ENCODE data around the gene GPR148. TPM values are rescaled to one million over a fixed set of nuclear protein-coding genes. Genes with fewer than 3 reads are reported as not detected.

The GPR148 gene
- total RNA-seq, 1 donor from 2014 or later: not detected

DNA sequence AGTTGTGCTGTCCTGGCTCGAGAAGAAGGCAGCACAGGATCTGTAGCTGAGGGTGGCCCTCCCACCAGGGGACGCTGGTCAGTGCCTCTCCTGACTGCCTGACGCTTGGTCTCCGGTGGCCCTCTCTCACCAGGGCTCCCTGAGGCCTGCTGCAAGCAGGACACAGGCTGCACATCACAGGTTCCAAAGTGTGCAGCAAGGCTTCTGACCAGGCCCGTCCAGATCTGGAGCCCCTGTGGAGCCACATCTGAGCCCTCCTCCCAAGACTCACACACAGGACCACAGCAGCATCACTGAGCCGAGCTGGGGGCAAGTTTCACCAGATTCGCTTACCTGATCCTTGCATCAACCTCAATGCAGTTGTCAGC, 38.5 kb downstream of the GPR148 start:
- Histone ChIP-seq H3K27ac (ENCODE audit: low read depth, low read length) (no peak overlapping the region), H3K36me3 (ENCODE audit: control insufficient read depth in 3 of 3, insufficient read depth in 3 of 3, low read length in 3 of 3) (no peaks in the 10 kb centered on the region), H3K27me3 (ENCODE audit: control insufficient read depth in 3 of 3, insufficient read depth in 3 of 3, low read length in 3 of 3) (peaks cover 5 to 8% (median 6%) of the 10 kb centered on the region in 3 donors), H3K4me1 (ENCODE audit: control insufficient read depth in 3 of 3, insufficient read depth in 3 of 3, low read length in 3 of 3) (no peaks in the 10 kb centered on the region), H3K9me3 (ENCODE audit: control insufficient read depth in 3 of 3, low read length in 3 of 3) (no peaks in the 10 kb centered on the region), H3K9ac (ENCODE audit: low read depth in 1 of 3, low read length in 3 of 3) (no peak overlapping the region), H3K4me3 (ENCODE audit: low read length in 3 of 3) (no peak overlapping the region)

DNA sequence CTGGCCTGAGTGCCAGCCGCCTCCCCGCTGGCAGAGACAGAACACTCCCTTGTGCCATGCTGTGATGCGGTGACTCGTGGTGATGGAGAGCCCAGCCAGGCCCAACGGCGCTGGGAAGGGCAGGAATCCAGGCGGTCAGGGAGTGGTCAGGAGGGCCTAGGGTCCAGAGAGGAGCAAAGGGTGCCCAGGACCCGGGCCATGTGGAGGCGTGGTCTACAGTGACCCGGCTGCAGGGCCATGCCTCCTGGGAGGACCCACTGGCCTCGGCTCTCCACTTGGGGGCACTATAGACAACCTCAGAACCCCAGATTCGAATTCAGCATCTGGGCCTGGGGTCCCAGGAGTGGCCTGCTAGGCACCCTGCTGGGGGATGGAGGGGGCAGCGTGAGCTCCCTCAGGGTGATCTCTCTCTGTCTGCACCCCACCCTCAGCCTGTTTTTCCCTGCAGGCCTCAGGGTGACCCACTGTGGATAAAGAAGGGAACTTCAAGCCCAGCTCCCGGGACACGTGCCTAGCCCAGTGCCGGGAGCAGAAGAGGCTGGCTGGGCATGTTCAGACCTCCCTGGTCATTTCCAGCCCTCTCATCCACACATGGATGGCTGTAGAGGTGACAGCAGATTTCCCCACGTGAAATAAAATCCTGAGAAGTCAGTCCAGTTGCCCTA, 39.5 kb downstream of the GPR148 start:
- no peaks in the 10 kb centered on the region for H3K36me3 ChIP-seq (ENCODE audit: control insufficient read depth in 3 of 3, insufficient read depth in 3 of 3, low read length in 3 of 3)
- H3K27me3 ChIP-seq (ENCODE audit: control insufficient read depth in 3 of 3, insufficient read depth in 3 of 3, low read length in 3 of 3): peaks cover 5 to 6% (median 5%) of the 10 kb centered on the region in 3 donors
- no peaks in the 10 kb centered on the region for H3K4me1 ChIP-seq (ENCODE audit: control insufficient read depth in 3 of 3, insufficient read depth in 3 of 3, low read length in 3 of 3)
- H3K9me3 ChIP-seq (ENCODE audit: control insufficient read depth in 3 of 3, low read length in 3 of 3): no peaks in the 10 kb centered on the region
- H3K9ac ChIP-seq (ENCODE audit: low read depth in 1 of 3, low read length in 3 of 3): no peak overlapping the region
- H3K4me3 ChIP-seq (ENCODE audit: low read length in 3 of 3): no peak overlapping the region
- H3K27ac ChIP-seq (ENCODE audit: low read depth, low read length): no peak overlapping the region

DNA sequence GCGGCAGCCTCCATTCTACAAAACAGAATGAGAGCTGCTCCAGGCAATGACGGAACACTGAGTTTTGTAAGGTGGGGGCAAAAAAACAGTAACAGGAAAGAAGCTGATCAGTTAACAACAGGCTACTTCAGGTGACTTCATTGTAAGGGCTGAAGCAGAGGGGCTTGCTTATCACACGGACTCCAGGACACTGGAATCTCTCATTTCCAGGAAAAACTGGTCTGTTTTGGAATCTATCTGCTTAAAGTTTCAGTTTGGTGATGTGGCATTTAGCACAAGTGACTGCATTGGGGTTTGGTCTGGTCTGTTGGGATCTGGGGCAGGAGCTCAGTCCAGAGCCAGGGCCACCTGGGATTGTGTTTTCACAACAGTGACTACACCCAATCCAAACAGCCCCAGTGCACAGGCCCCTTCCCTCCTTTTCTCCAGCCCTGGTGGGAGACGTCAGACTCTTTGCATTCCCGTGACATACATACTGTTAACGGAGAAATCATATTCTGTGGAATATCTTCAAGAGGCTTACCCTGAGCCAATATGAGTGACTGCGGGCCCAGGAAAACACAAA, 40.6 kb downstream of the GPR148 start:
- Histone ChIP-seq H3K9ac (ENCODE audit: low read depth in 1 of 3, low read length in 3 of 3) (no peak overlapping the region), H3K27me3 (ENCODE audit: control insufficient read depth in 3 of 3, insufficient read depth in 3 of 3, low read length in 3 of 3) (peaks cover 5% of the 10 kb centered on the region in 3 donors), H3K4me1 (ENCODE audit: control insufficient read depth in 3 of 3, insufficient read depth in 3 of 3, low read length in 3 of 3) (no peaks in the 10 kb centered on the region), H3K4me3 (ENCODE audit: low read length in 3 of 3) (no peak overlapping the region), H3K36me3 (ENCODE audit: control insufficient read depth in 3 of 3, insufficient read depth in 3 of 3, low read length in 3 of 3) (no peaks in the 10 kb centered on the region), H3K9me3 (ENCODE audit: control insufficient read depth in 3 of 3, low read length in 3 of 3) (no peaks in the 10 kb centered on the region), H3K27ac (ENCODE audit: low read depth, low read length) (no peak overlapping the region)

DNA sequence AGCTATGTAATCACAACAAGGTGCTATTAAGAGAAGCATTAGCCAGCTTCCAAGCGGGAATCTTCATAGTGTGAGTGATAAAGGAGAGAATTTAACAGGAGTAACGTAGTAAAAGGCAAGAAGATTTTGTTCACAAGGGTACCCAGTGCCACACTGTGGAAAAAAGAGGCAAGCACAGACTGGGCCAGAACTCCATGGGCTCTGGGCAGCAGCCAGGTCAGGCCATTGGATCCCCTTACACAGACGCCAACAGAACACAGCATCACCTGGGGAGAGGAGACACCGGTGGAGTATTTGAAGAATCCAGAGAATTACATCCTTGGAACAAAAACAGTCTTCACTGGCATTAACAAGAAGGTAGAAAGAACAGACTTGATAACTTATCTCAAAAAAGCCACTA, 47.7 kb downstream of the GPR148 start:
- Histone ChIP-seq H3K9me3 (ENCODE audit: control insufficient read depth in 3 of 3, low read length in 3 of 3) (no peaks in the 10 kb centered on the region), H3K4me3 (ENCODE audit: low read length in 3 of 3) (no peak overlapping the region), H3K4me1 (ENCODE audit: control insufficient read depth in 3 of 3, insufficient read depth in 3 of 3, low read length in 3 of 3) (no peaks in the 10 kb centered on the region), H3K27ac (ENCODE audit: low read depth, low read length) (no peak overlapping the region), H3K36me3 (ENCODE audit: control insufficient read depth in 3 of 3, insufficient read depth in 3 of 3, low read length in 3 of 3) (no peaks in the 10 kb centered on the region), H3K27me3 (ENCODE audit: control insufficient read depth in 3 of 3, insufficient read depth in 3 of 3, low read length in 3 of 3) (no peaks in the 10 kb centered on the region), H3K9ac (ENCODE audit: low read depth in 1 of 3, low read length in 3 of 3) (no peak overlapping the region)

DNA sequence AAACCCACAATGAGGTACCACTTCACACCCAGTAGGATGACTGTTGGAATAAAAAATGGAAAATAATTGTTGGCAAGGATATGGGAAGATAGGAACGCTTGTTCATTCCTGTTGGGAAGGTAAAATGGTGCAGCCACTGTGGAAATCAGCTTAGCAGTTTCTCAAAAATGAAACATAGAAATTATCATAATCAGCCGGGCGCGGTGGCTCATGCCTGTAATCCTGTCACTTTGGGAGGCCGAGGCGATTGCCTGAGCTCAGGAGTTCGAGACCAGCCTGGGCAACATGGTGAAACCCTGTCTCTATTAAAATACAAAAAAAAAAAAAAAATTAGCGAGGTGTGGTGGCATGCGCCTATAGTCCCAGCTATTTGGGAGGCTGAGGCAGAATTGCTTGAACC, 49.9 kb downstream of the GPR148 start:
- no peak overlapping the region for H3K27ac ChIP-seq (ENCODE audit: low read depth, low read length)
- no peaks in the 10 kb centered on the region for H3K9me3 ChIP-seq (ENCODE audit: control insufficient read depth in 3 of 3, low read length in 3 of 3)
- no peak overlapping the region for H3K9ac ChIP-seq (ENCODE audit: low read depth in 1 of 3, low read length in 3 of 3)
- no peak overlapping the region for H3K4me3 ChIP-seq (ENCODE audit: low read length in 3 of 3)
- H3K4me1 ChIP-seq (ENCODE audit: control insufficient read depth in 3 of 3, insufficient read depth in 3 of 3, low read length in 3 of 3): no peaks in the 10 kb centered on the region
- H3K36me3 ChIP-seq (ENCODE audit: control insufficient read depth in 3 of 3, insufficient read depth in 3 of 3, low read length in 3 of 3): no peaks in the 10 kb centered on the region
- H3K27me3 ChIP-seq (ENCODE audit: control insufficient read depth in 3 of 3, insufficient read depth in 3 of 3, low read length in 3 of 3): no peaks in the 10 kb centered on the region

Other genes starting within 250 kb of the GPR148 start
- under 0.01 TPM for gene POTEI, start 219.7 kb upstream of the GPR148 start, total RNA-seq
- not detected for gene CFC1B, start 207.8 kb upstream of the GPR148 start, total RNA-seq
- not detected for gene CFC1, start 129.5 kb upstream of the GPR148 start, total RNA-seq
- not detected for gene POTEJ, start 117.6 kb upstream of the GPR148 start, total RNA-seq
- gene AMER3, start 26.5 kb downstream of the GPR148 start, total RNA-seq: not detected
- 11.5 TPM for gene ARHGEF4, start 107.8 kb downstream of the GPR148 start, total RNA-seq